ENCODE measurements around the gene PXDC1.

GRCh38 chr6:3785745-3786098 is 34.2 kb upstream of the PXDC1 start:
- TF ChIP-seq, protein P1, sequence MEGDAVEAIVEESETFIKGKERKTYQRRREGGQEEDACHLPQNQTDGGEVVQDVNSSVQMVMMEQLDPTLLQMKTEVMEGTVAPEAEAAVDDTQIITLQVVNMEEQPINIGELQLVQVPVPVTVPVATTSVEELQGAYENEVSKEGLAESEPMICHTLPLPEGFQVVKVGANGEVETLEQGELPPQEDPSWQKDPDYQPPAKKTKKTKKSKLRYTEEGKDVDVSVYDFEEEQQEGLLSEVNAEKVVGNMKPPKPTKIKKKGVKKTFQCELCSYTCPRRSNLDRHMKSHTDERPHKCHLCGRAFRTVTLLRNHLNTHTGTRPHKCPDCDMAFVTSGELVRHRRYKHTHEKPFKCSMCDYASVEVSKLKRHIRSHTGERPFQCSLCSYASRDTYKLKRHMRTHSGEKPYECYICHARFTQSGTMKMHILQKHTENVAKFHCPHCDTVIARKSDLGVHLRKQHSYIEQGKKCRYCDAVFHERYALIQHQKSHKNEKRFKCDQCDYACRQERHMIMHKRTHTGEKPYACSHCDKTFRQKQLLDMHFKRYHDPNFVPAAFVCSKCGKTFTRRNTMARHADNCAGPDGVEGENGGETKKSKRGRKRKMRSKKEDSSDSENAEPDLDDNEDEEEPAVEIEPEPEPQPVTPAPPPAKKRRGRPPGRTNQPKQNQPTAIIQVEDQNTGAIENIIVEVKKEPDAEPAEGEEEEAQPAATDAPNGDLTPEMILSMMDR (IDR thresholded peaks at IDR 0.05): no peak
- no peak for TF ChIP-seq POLR2A (IDR thresholded peaks at IDR 0.05)

Data from right lobe of liver (tissue), 4 donors.